Neural progenitor cell (in vitro differentiated cells): ENCODE results near the gene PHACTR1.

Source experiments
- CTCF ChIP-seq: fragments of 200-600 bp; sonication (generic); IDR thresholded peaks from 2 replicates; pipeline ENCODE4 v1.5.1; 2017; ENCODE audit warnings: antibody characterized with exemption, mild to moderate bottlenecking
- EZH2phosphoT487 ChIP-seq: fragments of 200-600 bp; sonication (generic); IDR thresholded peaks from 2 replicates; pipeline ENCODE4 v1.6.1; 2017; ENCODE audit warnings: antibody characterized with exemption

- TF ChIP-seq EZH2phosphoT487 (no peak), CTCF (no peak)
Measured at GRCh38 chr6:12955956-12956355, 239.4 kb downstream of the PHACTR1 start.
